Medulla oblongata (tissue), 1 donor: Measurements from ENCODE around the gene IGSF9B.

ENCODE experiments used
- DNase-seq: peaks from one replicate; pipeline ENCODE4 v3.0.0-alpha.2; 2015; ENCODE audit errors: extremely low spot score

IGSF9B gene

GRCh38 chr11:133983660-133984316 lies 27.0 kb upstream of the IGSF9B start:
- no peak for DNase-seq

- DNase-seq: no peak
Measured at GRCh38 chr11:133982876-133983275, 26.1 kb upstream of the IGSF9B start.

GRCh38 chr11:133982151-133982550 lies 25.4 kb upstream of the IGSF9B start:
- DNase-seq: no peak

- no peak for DNase-seq
Measured at GRCh38 chr11:133981156-133981555, 24.4 kb upstream of the IGSF9B start.

GRCh38 chr11:133980665-133981064 lies 23.9 kb upstream of the IGSF9B start:
- DNase-seq: no peak

- DNase-seq: no peak
Measured at GRCh38 chr11:133978794-133979193, 22.0 kb upstream of the IGSF9B start.

- no peak for DNase-seq
Measured at GRCh38 chr11:133977067-133977677, 20.4 kb upstream of the IGSF9B start.

GRCh38 chr11:133975488-133975849 lies 18.7 kb upstream of the IGSF9B start:
- no peak for DNase-seq

- DNase-seq: no peak
Measured at GRCh38 chr11:133974836-133975487, 18.2 kb upstream of the IGSF9B start.

- DNase-seq: no peak
Measured at GRCh38 chr11:133971881-133972280, 15.1 kb upstream of the IGSF9B start.

GRCh38 chr11:133969112-133969511 lies 12.3 kb upstream of the IGSF9B start:
- DNase-seq: no peak

- no peak for DNase-seq
Measured at GRCh38 chr11:133968300-133968699, 11.5 kb upstream of the IGSF9B start.

GRCh38 chr11:133967599-133968238 lies 11.0 kb upstream of the IGSF9B start:
- no peak for DNase-seq

GRCh38 chr11:133966921-133967598 lies 10.3 kb upstream of the IGSF9B start:
- DNase-seq: peak; percentile 51

GRCh38 chr11:133966172-133966651 lies 9.4 kb upstream of the IGSF9B start:
- peak; percentile 25 for DNase-seq

GRCh38 chr11:133965031-133965601 lies 8.3 kb upstream of the IGSF9B start:
- peak; percentile 37 for DNase-seq

GRCh38 chr11:133964356-133964755 lies 7.6 kb upstream of the IGSF9B start:
- no peak for DNase-seq

GRCh38 chr11:133961890-133962289 lies 5.1 kb upstream of the IGSF9B start:
- no peak for DNase-seq

GRCh38 chr11:133957900-133958299 lies 1.1 kb upstream of the IGSF9B start:
- DNase-seq: no peak

- DNase-seq: no peak
Measured at GRCh38 chr11:133955945-133956421, 785 bp downstream of the IGSF9B start.

- peak; percentile 20 for DNase-seq
Measured at GRCh38 chr11:133955081-133955891, 1.5 kb downstream of the IGSF9B start.
